ENCODE data around the gene TMEM259. TPM values are rescaled to one million over a fixed set of nuclear protein-coding genes. Genes with fewer than 3 reads are reported as not detected.

Gene TMEM259
- total and polyA plus RNA-seq, 2 of the 13 experiments (the other 11 are each of a cell fraction or from before 2014, with no cell fraction given), result 64.7 to 164 TPM

DNA sequence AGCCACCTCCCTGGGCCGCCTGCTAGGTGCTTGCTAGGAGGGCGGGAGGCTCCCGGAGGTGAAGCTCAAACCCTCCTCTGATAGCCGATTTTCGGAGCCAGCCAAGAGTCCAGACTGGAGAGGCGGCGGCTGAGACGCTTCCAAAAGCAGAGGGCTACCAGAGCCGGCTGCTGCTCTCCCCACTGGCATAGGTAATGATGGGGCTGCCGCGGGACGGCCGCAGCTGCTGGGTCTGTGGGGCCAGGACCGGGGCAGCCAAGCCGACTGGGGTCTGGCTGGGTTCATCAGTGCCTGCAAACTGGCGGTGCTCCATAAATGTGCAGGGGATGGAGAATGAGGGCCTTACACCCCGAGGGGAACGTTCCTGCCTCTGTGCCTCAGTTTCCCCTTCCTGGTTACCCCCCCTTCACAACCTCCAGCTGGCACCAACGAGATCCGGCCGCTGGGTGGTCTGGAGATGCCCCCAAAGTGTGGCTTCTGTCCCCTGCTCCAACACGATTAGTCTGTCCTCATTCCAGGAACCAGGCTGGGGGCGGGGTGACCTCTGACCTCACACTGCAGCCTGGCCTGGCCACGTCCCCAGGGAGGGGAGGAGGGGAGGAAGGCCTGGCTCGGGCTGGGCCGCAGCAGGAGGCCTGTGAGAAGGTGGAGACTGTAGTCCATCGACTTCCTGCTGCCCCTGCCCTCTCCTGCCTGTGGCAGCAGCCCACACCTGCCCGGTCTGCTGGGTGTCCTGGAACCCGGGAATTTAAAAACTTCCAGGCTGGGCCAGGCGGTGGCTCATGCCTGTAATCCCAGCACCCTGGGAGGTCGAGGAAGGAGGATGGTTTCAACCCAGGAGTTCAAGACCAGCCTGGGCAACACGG, 40.6 kb downstream of the TMEM259 start (continued):
- TF ChIP-seq, protein P1, sequence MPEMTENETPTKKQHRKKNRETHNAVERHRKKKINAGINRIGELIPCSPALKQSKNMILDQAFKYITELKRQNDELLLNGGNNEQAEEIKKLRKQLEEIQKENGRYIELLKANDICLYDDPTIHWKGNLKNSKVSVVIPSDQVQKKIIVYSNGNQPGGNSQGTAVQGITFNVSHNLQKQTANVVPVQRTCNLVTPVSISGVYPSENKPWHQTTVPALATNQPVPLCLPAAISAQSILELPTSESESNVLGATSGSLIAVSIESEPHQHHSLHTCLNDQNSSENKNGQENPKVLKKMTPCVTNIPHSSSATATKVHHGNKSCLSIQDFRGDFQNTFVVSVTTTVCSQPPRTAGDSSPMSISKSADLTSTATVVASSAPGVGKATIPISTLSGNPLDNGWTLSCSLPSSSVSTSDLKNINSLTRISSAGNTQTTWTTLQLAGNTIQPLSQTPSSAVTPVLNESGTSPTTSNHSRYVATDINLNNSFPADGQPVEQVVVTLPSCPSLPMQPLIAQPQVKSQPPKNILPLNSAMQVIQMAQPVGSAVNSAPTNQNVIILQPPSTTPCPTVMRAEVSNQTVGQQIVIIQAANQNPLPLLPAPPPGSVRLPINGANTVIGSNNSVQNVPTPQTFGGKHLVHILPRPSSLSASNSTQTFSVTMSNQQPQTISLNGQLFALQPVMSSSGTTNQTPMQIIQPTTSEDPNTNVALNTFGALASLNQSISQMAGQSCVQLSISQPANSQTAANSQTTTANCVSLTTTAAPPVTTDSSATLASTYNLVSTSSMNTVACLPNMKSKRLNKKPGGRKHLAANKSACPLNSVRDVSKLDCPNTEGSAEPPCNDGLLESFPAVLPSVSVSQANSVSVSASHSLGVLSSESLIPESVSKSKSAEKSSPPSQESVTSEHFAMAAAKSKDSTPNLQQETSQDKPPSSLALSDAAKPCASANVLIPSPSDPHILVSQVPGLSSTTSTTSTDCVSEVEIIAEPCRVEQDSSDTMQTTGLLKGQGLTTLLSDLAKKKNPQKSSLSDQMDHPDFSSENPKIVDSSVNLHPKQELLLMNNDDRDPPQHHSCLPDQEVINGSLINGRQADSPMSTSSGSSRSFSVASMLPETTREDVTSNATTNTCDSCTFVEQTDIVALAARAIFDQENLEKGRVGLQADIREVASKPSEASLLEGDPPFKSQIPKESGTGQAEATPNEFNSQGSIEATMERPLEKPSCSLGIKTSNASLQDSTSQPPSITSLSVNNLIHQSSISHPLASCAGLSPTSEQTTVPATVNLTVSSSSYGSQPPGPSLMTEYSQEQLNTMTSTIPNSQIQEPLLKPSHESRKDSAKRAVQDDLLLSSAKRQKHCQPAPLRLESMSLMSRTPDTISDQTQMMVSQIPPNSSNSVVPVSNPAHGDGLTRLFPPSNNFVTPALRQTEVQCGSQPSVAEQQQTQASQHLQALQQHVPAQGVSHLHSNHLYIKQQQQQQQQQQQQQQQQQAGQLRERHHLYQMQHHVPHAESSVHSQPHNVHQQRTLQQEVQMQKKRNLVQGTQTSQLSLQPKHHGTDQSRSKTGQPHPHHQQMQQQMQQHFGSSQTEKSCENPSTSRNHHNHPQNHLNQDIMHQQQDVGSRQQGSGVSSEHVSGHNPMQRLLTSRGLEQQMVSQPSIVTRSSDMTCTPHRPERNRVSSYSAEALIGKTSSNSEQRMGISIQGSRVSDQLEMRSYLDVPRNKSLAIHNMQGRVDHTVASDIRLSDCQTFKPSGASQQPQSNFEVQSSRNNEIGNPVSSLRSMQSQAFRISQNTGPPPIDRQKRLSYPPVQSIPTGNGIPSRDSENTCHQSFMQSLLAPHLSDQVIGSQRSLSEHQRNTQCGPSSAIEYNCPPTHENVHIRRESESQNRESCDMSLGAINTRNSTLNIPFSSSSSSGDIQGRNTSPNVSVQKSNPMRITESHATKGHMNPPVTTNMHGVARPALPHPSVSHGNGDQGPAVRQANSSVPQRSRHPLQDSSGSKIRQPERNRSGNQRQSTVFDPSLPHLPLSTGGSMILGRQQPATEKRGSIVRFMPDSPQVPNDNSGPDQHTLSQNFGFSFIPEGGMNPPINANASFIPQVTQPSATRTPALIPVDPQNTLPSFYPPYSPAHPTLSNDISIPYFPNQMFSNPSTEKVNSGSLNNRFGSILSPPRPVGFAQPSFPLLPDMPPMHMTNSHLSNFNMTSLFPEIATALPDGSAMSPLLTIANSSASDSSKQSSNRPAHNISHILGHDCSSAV (CRISPR knock-in tag; IDR thresholded peaks at IDR 0.05; ENCODE audit: borderline replicate concordance), result no peak
- TF ChIP-seq, protein P2, sequence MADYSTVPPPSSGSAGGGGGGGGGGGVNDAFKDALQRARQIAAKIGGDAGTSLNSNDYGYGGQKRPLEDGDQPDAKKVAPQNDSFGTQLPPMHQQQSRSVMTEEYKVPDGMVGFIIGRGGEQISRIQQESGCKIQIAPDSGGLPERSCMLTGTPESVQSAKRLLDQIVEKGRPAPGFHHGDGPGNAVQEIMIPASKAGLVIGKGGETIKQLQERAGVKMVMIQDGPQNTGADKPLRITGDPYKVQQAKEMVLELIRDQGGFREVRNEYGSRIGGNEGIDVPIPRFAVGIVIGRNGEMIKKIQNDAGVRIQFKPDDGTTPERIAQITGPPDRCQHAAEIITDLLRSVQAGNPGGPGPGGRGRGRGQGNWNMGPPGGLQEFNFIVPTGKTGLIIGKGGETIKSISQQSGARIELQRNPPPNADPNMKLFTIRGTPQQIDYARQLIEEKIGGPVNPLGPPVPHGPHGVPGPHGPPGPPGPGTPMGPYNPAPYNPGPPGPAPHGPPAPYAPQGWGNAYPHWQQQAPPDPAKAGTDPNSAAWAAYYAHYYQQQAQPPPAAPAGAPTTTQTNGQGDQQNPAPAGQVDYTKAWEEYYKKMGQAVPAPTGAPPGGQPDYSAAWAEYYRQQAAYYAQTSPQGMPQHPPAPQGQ (CRISPR knock-in tag; IDR thresholded peaks at IDR 0.05; ENCODE audit: borderline replicate concordance), result no peak
- TF ChIP-seq, protein P3, sequence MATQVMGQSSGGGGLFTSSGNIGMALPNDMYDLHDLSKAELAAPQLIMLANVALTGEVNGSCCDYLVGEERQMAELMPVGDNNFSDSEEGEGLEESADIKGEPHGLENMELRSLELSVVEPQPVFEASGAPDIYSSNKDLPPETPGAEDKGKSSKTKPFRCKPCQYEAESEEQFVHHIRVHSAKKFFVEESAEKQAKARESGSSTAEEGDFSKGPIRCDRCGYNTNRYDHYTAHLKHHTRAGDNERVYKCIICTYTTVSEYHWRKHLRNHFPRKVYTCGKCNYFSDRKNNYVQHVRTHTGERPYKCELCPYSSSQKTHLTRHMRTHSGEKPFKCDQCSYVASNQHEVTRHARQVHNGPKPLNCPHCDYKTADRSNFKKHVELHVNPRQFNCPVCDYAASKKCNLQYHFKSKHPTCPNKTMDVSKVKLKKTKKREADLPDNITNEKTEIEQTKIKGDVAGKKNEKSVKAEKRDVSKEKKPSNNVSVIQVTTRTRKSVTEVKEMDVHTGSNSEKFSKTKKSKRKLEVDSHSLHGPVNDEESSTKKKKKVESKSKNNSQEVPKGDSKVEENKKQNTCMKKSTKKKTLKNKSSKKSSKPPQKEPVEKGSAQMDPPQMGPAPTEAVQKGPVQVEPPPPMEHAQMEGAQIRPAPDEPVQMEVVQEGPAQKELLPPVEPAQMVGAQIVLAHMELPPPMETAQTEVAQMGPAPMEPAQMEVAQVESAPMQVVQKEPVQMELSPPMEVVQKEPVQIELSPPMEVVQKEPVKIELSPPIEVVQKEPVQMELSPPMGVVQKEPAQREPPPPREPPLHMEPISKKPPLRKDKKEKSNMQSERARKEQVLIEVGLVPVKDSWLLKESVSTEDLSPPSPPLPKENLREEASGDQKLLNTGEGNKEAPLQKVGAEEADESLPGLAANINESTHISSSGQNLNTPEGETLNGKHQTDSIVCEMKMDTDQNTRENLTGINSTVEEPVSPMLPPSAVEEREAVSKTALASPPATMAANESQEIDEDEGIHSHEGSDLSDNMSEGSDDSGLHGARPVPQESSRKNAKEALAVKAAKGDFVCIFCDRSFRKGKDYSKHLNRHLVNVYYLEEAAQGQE (IDR thresholded peaks at IDR 0.05; ENCODE audit: borderline replicate concordance in 1 of 2, low read depth in 1 of 2, low read length in 2 of 2), result no peak
- TF ChIP-seq BRD4 (CRISPR knock-in tag; IDR thresholded peaks at IDR 0.05) (peak; percentile 73), ELF1 (CRISPR knock-in tag; IDR thresholded peaks at IDR 0.05) (peak; percentile 70), ZFYVE20 (CRISPR knock-in tag; IDR thresholded peaks at IDR 0.05; ENCODE audit: borderline replicate concordance, low read depth) (no peak), ZNF446 (CRISPR knock-in tag; IDR thresholded peaks at IDR 0.05) (no peak; the same call in 1 of the 2 replicates), ZFP36L2 (CRISPR knock-in tag; IDR thresholded peaks at IDR 0.05) (no peak), KDM5A (IDR thresholded peaks at IDR 0.05; ENCODE audit: borderline replicate concordance, low read length) (no peak; the same call in 1 of the 2 replicates)
- TF ChIP-seq, protein P4, sequence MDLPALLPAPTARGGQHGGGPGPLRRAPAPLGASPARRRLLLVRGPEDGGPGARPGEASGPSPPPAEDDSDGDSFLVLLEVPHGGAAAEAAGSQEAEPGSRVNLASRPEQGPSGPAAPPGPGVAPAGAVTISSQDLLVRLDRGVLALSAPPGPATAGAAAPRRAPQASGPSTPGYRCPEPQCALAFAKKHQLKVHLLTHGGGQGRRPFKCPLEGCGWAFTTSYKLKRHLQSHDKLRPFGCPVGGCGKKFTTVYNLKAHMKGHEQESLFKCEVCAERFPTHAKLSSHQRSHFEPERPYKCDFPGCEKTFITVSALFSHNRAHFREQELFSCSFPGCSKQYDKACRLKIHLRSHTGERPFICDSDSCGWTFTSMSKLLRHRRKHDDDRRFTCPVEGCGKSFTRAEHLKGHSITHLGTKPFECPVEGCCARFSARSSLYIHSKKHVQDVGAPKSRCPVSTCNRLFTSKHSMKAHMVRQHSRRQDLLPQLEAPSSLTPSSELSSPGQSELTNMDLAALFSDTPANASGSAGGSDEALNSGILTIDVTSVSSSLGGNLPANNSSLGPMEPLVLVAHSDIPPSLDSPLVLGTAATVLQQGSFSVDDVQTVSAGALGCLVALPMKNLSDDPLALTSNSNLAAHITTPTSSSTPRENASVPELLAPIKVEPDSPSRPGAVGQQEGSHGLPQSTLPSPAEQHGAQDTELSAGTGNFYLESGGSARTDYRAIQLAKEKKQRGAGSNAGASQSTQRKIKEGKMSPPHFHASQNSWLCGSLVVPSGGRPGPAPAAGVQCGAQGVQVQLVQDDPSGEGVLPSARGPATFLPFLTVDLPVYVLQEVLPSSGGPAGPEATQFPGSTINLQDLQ (CRISPR knock-in tag; IDR thresholded peaks at IDR 0.05), result peak; percentile 63; the same call in 1 of the 2 replicates

All from HepG2 (cell line).